PFSK-1 (cell line): ENCODE results near the gene TPCN1.

Experiments
- POLR2AphosphoS5 ChIP-seq: IDR thresholded peaks from 2 replicates; pipeline ENCODE4 v1.6.1; 2012; ENCODE audit warnings: low read depth, mild to moderate bottlenecking, control low read depth, low read length, moderate library complexity
- REST ChIP-seq, 2 experiments: IDR thresholded peaks; 2 replicates each; pipeline versions ENCODE4 v1.6.1 to v1.8.0; 2011 to 2012; ENCODE audit warnings: low read depth in 2 of 2, low read length in 2 of 2, control low read depth in 1 of 2, inconsistent platforms in 1 of 2, mild to moderate bottlenecking in 1 of 2, moderate library complexity in 1 of 2; ENCODE audit not compliant: insufficient read depth in 1 of 2

DNA sequence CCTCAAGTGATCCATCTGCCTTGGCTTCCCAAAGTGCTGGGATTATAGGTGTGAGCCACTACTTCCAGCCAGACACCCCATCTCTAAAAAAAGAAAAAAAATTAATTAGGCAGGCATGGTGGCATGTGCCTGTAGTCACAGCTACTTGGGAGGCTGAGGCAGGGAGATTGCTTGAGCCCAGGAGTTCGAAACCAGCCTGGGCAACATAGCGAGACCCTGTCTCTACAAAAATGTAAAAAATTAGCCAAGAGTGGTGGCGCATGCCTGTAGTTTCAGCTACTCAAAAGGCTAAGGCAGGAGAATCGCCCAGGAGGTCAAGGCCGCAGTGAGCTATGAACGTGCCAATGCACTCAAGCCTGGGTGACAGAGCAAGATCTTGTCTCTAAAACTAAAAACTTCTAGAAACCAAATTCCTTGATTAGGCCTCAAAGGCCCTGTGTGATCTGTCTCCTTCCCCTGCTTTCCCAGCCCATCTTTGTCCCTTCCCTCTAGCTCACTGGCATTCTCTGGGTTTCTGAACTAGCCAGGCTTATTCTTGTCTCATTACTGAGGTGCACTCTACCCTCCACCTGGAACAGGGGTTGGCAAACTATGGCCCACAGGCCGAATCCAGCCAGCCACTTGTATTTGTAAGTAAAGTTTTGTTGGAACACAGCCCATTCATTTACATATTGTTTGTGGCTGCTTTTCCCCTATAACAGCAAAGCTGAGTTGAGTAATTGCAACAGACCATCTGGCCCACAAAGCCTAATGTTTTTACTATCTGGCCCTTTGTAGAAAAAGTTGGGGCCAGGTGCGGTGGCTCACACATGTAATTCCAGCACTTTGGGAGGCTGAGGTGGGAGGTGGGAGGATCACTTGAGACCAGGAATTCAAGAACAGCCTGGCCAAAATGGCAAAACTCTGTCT is 17.2 kb upstream of the TPCN1 start:
- TF ChIP-seq POLR2AphosphoS5 (no peak), REST (IDR thresholded peaks at IDR 0.05; ENCODE audit: insufficient read depth in 1 of 2, low read depth in 2 of 2, low read length in 2 of 2) (no peak)
